Prostate gland (tissue), 2 donors: ENCODE data around the gene LMBR1. TPM values are rescaled to one million over a fixed set of nuclear protein-coding genes. Genes with fewer than 3 reads are reported as not detected.

Source experiments
- DNase-seq: peaks from one replicate; pipeline ENCODE4 v3.0.0-alpha.2; 2019; ENCODE audit warnings: low spot score
- H3K27ac ChIP-seq, 2 donors: fragments of 200-600 bp; sonication (generic); 2 replicates each; pipeline ENCODE4 v1.5.1; 2017 to 2019
- H3K27me3 ChIP-seq: fragments of 200-600 bp; sonication (generic); replicated peaks from 2 replicates; pipeline ENCODE4 v1.5.1; 2019; ENCODE audit not compliant: insufficient read depth
- H3K36me3 ChIP-seq, 2 donors: fragments of 200-600 bp; sonication (generic); 1 replicate in 1 of 2; 2 replicates in 1 of 2; pipeline versions ENCODE4 v1.5.1 to v1.8.1; 2017 to 2019
- H3K4me1 ChIP-seq: fragments of 200-600 bp; sonication (generic); replicated peaks from 2 replicates; pipeline ENCODE4 v1.5.1; 2019
- H3K4me3 ChIP-seq, 2 donors: fragments of 200-600 bp; sonication (generic); 2 replicates each; pipeline ENCODE4 v1.5.1; 2017 to 2019
- H3K9me3 ChIP-seq: fragments of 200-600 bp; sonication (generic); 2 replicates; pipeline ENCODE4 v1.5.1; 2017
- POLR2A ChIP-seq: fragments of 450-650 bp; IDR thresholded peaks from one replicate; pipeline ENCODE4 v1.6.1; 2016; ENCODE audit warnings: antibody characterized with exemption, mild to moderate bottlenecking
- POLR2AphosphoS5 ChIP-seq: sonication (generic); formaldehyde crosslinking; IDR thresholded peaks from one replicate; pipeline ENCODE4 v1.6.1; 2017; ENCODE audit warnings: antibody characterized with exemption
- WGBS: methylation state at CpG from one replicate; pipeline ENCODE4 v1.1.5; 2018; 5-methylcytosine and 5-hydroxymethylcytosine counted together
- intact Hi-C: fragments of 100-400 bp; cut with DNase I; formaldehyde crosslinking; loops from one replicate; pipeline ENCODE4 v1.14.2; 2022
- total RNA-seq, 2 donors: library from RNA; depleted of rRNA; stranded (reverse); fragments of >200 nt; gene quantifications; one replicate each; pipeline ENCODE4 v1.1.0, GENCODE V29; 2016
- TF ChIP-seq, protein P1 (sequence below), 4 experiments: fragments of 200-600 bp in 2 of 4; fragments of 450-650 bp in 2 of 4; sonication (generic) in 2 of 4; IDR thresholded peaks; 1 replicate in 3 of 4; 2 replicates in 1 of 4; pipeline ENCODE4 v1.5.1; 2016 to 2019; ENCODE audit warnings: antibody characterized with exemption in 4 of 4, mild to moderate bottlenecking in 2 of 4, moderate library complexity in 2 of 4

The LMBR1 gene
- total RNA-seq, 2 donors from 2014 or later: 44.7 to 168 TPM

DNA sequence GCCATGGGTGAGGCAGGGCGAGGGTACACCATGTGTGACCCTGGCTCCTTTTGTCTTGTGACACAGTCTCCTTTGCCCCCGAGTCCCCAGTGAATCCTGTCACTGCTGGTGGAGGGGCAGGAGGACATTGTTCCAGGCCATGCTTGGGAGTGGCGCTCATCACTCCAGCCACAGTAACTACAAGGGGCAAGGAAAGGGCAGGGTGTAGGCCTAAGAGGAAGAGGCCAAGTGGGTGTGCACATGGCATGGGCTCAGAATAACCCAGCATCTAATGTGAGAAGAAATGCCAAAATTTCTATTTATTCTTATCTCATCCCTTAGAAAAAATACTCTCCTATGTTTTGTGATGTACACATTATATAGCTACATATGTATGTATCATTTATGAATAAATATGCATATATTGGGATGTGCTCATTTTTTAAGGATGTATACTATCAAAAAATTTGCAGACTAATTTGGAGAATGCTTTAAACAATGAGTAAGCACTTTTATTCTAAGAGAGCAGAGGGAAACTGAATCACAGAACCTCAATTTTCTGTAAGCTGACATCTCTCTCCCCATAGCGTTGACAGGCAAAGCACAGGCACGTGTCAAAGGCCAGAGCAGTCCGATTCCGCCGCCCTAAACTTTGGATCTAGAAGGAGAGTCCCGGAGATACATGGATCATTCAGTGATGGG is 215.5 kb downstream of the LMBR1 start:
- no peak overlapping the region for H3K4me3 ChIP-seq
- no peaks in the 10 kb centered on the region for H3K36me3 ChIP-seq
- no peaks in the 10 kb centered on the region for H3K4me1 ChIP-seq
- no peaks in the 10 kb centered on the region for H3K27me3 ChIP-seq
- no peak for DNase-seq
- TF ChIP-seq, protein P1, sequence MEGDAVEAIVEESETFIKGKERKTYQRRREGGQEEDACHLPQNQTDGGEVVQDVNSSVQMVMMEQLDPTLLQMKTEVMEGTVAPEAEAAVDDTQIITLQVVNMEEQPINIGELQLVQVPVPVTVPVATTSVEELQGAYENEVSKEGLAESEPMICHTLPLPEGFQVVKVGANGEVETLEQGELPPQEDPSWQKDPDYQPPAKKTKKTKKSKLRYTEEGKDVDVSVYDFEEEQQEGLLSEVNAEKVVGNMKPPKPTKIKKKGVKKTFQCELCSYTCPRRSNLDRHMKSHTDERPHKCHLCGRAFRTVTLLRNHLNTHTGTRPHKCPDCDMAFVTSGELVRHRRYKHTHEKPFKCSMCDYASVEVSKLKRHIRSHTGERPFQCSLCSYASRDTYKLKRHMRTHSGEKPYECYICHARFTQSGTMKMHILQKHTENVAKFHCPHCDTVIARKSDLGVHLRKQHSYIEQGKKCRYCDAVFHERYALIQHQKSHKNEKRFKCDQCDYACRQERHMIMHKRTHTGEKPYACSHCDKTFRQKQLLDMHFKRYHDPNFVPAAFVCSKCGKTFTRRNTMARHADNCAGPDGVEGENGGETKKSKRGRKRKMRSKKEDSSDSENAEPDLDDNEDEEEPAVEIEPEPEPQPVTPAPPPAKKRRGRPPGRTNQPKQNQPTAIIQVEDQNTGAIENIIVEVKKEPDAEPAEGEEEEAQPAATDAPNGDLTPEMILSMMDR (IDR thresholded peaks at IDR 0.05): no peak
- TF ChIP-seq POLR2A: no peak
- no peak for TF ChIP-seq POLR2AphosphoS5
- intact Hi-C loops: no loop called here
- H3K9me3 ChIP-seq: no peaks in the 10 kb centered on the region
- H3K27ac ChIP-seq: no peak overlapping the region
- 99% methylated on average over 9 of the region's 9 CpGs for WGBS

DNA sequence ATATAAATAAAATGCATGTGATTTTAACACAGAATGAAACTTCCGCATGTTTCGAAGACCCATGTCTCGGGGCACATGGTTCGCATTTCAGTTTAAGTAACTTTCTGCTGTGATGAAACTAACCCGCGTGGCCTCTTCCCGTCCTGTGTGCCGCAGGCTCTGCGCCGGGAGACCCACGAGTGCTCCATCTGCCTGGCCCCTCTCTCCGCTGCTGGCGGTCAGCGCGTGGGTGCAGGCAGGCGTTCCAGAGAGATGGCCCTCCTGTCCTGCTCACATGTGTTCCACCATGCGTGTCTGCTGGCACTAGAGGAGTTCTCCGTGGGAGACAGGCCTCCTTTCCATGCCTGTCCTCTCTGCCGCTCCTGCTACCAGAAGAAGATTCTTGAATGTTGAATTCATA is 216.7 kb downstream of the LMBR1 start:
- WGBS: 95% methylated on average over 19 of the region's 19 CpGs
- intact Hi-C loops: no loop called here
- H3K36me3 ChIP-seq: no peaks in the 10 kb centered on the region
- H3K27me3 ChIP-seq: no peaks in the 10 kb centered on the region
- no peak overlapping the region for H3K27ac ChIP-seq
- DNase-seq: no peak
- H3K4me1 ChIP-seq: no peaks in the 10 kb centered on the region
- no peak for TF ChIP-seq POLR2AphosphoS5
- TF ChIP-seq, protein P1 (IDR thresholded peaks at IDR 0.05): no peak
- no peak for TF ChIP-seq POLR2A
- H3K9me3 ChIP-seq: no peaks in the 10 kb centered on the region
- no peak overlapping the region for H3K4me3 ChIP-seq

DNA sequence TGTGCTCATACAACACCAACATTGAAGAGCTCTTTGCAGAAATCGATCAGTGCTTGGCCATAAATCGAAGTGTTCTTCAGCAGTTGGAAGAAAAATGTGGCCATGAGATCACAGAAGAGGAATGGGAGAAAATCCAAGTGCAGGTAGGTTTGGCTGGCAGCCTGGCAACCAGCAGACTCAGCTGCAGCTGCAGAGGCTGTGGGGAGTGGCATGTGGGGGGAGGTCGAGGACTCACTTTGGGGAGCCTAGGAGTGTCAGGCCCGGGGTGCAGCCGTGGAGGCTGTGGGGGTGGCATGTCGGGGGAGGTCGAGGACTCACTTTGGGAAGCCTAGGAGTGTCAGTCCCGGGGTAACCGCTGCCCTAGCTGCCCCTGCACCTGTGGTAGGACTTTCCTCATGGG is 217.3 kb downstream of the LMBR1 start:
- no peaks in the 10 kb centered on the region for H3K36me3 ChIP-seq
- WGBS: 84% methylated on average over 9 of the region's 9 CpGs
- no peak overlapping the region for H3K4me3 ChIP-seq
- TF ChIP-seq POLR2AphosphoS5 (no peak), POLR2A (no peak)
- TF ChIP-seq, protein P1 (IDR thresholded peaks at IDR 0.05): no peak
- H3K27me3 ChIP-seq: no peaks in the 10 kb centered on the region
- no peak for DNase-seq
- no peaks in the 10 kb centered on the region for H3K9me3 ChIP-seq
- intact Hi-C loops: no loop called here
- no peaks in the 10 kb centered on the region for H3K4me1 ChIP-seq
- H3K27ac ChIP-seq: no peak overlapping the region

DNA sequence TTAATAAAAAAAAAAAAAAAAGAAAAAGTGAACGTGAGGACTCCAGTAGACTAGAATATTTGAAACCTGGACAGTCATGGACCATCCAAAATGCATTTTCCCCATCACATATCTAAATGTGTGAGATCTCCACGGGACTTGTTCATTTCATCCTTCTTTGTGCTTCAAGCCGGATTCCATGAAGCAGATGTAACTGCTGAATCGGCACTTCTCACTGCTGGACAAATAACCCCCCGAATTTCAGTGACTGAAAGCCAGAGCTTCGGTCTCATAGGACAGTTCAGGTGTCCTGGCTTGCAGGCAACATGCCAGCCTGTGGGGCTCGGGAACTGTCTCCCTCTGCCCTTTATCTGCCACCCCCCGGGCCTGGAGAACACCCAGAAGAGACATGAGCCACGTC is 219.1 kb downstream of the LMBR1 start:
- no peak for TF ChIP-seq POLR2A
- TF ChIP-seq, protein P1 (IDR thresholded peaks at IDR 0.05): no peak
- TF ChIP-seq POLR2AphosphoS5: no peak
- H3K9me3 ChIP-seq: no peaks in the 10 kb centered on the region
- no peak overlapping the region for H3K27ac ChIP-seq
- H3K27me3 ChIP-seq: no peaks in the 10 kb centered on the region
- H3K4me3 ChIP-seq: no peak overlapping the region
- H3K4me1 ChIP-seq: no peaks in the 10 kb centered on the region
- DNase-seq: no peak
- H3K36me3 ChIP-seq: no peaks in the 10 kb centered on the region
- intact Hi-C loops: no loop called here
- 80% methylated on average over 9 of the region's 9 CpGs for WGBS

DNA sequence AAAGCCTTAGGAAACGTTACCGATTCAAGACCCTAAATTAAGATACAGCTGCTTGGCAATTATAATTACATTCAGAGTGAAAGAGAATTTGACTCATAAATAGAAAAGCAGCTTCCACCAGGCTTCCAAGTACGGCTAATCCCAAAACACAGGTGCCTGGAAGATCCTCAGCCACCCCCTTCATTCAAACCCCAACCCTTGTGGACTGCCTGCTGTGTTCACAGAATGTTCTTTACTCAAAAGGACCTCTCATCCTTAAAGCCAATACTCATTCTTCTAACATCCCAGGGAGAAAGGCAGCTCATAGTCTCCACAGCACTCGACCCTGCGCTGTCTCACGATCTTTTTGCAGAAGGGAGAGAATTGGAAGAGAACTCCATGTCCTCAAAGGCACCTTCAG is 219.5 kb downstream of the LMBR1 start:
- intact Hi-C loops: no loop called here
- DNase-seq: no peak
- H3K27me3 ChIP-seq: no peaks in the 10 kb centered on the region
- TF ChIP-seq POLR2AphosphoS5 (no peak), POLR2A (no peak)
- TF ChIP-seq, protein P1 (IDR thresholded peaks at IDR 0.05): no peak
- 84% methylated on average over 6 of the region's 6 CpGs for WGBS
- no peaks in the 10 kb centered on the region for H3K36me3 ChIP-seq
- no peak overlapping the region for H3K27ac ChIP-seq
- no peaks in the 10 kb centered on the region for H3K9me3 ChIP-seq
- no peaks in the 10 kb centered on the region for H3K4me1 ChIP-seq
- no peak overlapping the region for H3K4me3 ChIP-seq
